Keratinocyte (primary cell): ENCODE measurements around the gene DAB1.

Experiments used
- EZH2 ChIP-seq: IDR thresholded peaks from one replicate; pipeline ENCODE4 v1.6.1; 2012; ENCODE audit warnings: inconsistent platforms, mild to moderate bottlenecking, low read length, moderate library complexity
- TF ChIP-seq, protein P1 (sequence below), 3 experiments: IDR thresholded peaks in 1 of 3; conservative IDR thresholded peaks in 1 of 3; optimal IDR thresholded peaks in 1 of 3; 2 replicates in 2 of 3; 3 replicates in 1 of 3; pipeline versions ENCODE3 to v1.5.1; 2011; ENCODE audit warnings: low read length in 3 of 3, mild to moderate bottlenecking in 3 of 3, moderate library complexity in 2 of 3, control low read depth in 1 of 3, inconsistent platforms in 1 of 3; ENCODE audit not compliant: insufficient read depth in 2 of 3; ENCODE audit errors: extremely low read depth in 1 of 3

DNA sequence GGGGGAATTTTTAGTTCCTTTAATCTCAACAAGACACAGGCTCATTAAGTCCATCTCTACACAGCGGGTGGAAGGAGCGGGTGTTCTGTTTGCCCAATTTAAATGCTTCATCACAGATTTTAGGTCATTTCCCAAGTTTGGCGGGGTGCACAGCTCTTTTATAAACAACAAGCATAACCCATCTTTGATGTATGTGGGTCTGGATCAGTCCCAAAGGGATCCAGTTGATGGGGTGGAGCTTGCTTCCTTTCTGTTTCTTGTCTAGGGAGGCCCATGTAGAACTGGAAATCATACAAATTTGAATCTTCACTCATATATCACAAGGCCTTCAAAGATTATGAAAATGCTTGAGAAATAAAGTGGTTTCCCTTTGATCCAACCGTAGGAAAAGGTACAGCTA, 317.6 kb downstream of the DAB1 start:
- TF ChIP-seq, protein P1, sequence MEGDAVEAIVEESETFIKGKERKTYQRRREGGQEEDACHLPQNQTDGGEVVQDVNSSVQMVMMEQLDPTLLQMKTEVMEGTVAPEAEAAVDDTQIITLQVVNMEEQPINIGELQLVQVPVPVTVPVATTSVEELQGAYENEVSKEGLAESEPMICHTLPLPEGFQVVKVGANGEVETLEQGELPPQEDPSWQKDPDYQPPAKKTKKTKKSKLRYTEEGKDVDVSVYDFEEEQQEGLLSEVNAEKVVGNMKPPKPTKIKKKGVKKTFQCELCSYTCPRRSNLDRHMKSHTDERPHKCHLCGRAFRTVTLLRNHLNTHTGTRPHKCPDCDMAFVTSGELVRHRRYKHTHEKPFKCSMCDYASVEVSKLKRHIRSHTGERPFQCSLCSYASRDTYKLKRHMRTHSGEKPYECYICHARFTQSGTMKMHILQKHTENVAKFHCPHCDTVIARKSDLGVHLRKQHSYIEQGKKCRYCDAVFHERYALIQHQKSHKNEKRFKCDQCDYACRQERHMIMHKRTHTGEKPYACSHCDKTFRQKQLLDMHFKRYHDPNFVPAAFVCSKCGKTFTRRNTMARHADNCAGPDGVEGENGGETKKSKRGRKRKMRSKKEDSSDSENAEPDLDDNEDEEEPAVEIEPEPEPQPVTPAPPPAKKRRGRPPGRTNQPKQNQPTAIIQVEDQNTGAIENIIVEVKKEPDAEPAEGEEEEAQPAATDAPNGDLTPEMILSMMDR (optimal IDR thresholded peaks at IDR 0.05 in 1 of 3, IDR thresholded peaks at IDR 0.05 in 1 of 3, conservative IDR thresholded peaks at IDR 0.05 in 1 of 3; ENCODE audit: extremely low read depth in 1 of 3, insufficient read depth in 2 of 3, low read length in 3 of 3) = no peak
- TF ChIP-seq EZH2 = no peak
